ENCODE results near the gene SPATS2.

DNA sequence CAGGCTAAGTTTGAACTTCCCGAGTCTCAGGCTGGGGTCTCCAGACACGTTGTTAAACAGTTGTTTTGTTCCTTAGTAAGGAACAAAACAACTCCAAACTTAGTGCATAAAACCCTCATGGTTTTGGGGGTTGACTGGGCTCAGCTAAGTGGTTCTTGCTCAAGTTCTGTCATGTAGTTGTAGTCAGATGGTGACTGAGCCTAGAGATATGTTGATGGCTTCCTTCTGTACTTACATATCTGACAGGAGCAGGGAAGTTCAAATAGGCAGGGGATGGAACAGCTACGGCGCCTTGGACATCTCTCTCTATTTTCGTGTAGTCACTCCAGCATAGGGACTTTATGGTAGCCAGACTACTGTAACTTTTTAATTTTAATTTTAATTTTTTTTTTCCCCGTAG is 45.7 kb downstream of the SPATS2 start:
- TF ChIP-seq POLR2A (IDR thresholded peaks at IDR 0.05) = no peak
- TF ChIP-seq, protein P1, sequence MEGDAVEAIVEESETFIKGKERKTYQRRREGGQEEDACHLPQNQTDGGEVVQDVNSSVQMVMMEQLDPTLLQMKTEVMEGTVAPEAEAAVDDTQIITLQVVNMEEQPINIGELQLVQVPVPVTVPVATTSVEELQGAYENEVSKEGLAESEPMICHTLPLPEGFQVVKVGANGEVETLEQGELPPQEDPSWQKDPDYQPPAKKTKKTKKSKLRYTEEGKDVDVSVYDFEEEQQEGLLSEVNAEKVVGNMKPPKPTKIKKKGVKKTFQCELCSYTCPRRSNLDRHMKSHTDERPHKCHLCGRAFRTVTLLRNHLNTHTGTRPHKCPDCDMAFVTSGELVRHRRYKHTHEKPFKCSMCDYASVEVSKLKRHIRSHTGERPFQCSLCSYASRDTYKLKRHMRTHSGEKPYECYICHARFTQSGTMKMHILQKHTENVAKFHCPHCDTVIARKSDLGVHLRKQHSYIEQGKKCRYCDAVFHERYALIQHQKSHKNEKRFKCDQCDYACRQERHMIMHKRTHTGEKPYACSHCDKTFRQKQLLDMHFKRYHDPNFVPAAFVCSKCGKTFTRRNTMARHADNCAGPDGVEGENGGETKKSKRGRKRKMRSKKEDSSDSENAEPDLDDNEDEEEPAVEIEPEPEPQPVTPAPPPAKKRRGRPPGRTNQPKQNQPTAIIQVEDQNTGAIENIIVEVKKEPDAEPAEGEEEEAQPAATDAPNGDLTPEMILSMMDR (IDR thresholded peaks at IDR 0.05) = no peak
